GM21360 (cell line): ENCODE results near the gene ESYT3.
"Not testable (repeated sequence)": the region's sequence is repeated elsewhere in the genome, so short reads cannot be mapped to it uniquely, and the experiment has no call there.

Source experiments
- ATAC-seq: cut with Tn5 transposase; IDR thresholded peaks from one replicate; pipeline ENCODE4 v1.9.1; 2021; ENCODE audit warnings: mild to moderate bottlenecking, moderate library complexity; ENCODE audit not compliant: unreplicated experiment

The ESYT3 gene

GRCh38 chr3:138441256-138441655 is 6.8 kb downstream of the ESYT3 start:
- no peak for ATAC-seq

GRCh38 chr3:138441742-138442141 is 7.3 kb downstream of the ESYT3 start:
- no peak for ATAC-seq

GRCh38 chr3:138442433-138442832 is 8.0 kb downstream of the ESYT3 start:
- no peak for ATAC-seq

- no peak for ATAC-seq
Observed at GRCh38 chr3:138443091-138443490, 8.7 kb downstream of the ESYT3 start.

- ATAC-seq, result no peak
Observed at GRCh38 chr3:138443521-138444503, 9.4 kb downstream of the ESYT3 start.

- ATAC-seq, result no peak
Observed at GRCh38 chr3:138445236-138445635, 10.8 kb downstream of the ESYT3 start.

- no peak for ATAC-seq
Observed at GRCh38 chr3:138445654-138446053, 11.2 kb downstream of the ESYT3 start.

- no peak for ATAC-seq
Observed at GRCh38 chr3:138448631-138449030, 14.2 kb downstream of the ESYT3 start.

GRCh38 chr3:138449490-138449889 is 15.1 kb downstream of the ESYT3 start:
- ATAC-seq, result no peak

GRCh38 chr3:138450181-138450580 is 15.8 kb downstream of the ESYT3 start:
- no peak for ATAC-seq

GRCh38 chr3:138450704-138451424 is 16.4 kb downstream of the ESYT3 start:
- no peak for ATAC-seq

GRCh38 chr3:138451595-138452162 is 17.3 kb downstream of the ESYT3 start:
- ATAC-seq, result no peak

GRCh38 chr3:138452436-138452835 is 18.0 kb downstream of the ESYT3 start:
- ATAC-seq, result no peak

- not testable (repeated sequence) for ATAC-seq
Observed at GRCh38 chr3:138453940-138454339, 19.5 kb downstream of the ESYT3 start.

GRCh38 chr3:138455801-138456716 is 21.6 kb downstream of the ESYT3 start:
- no peak for ATAC-seq

GRCh38 chr3:138456961-138457862 is 22.8 kb downstream of the ESYT3 start:
- ATAC-seq, result no peak

GRCh38 chr3:138457863-138458735 is 23.7 kb downstream of the ESYT3 start:
- ATAC-seq, result no peak

- no peak for ATAC-seq
Observed at GRCh38 chr3:138458774-138459499, 24.5 kb downstream of the ESYT3 start.
